GM18873 (cell line): Measurements from ENCODE around the gene TPK1.
"Not testable (repeated sequence)": the region's sequence is repeated elsewhere in the genome, so short reads cannot be mapped to it uniquely, and the experiment has no call there.

ENCODE experiments used
- ATAC-seq: cut with Tn5 transposase; IDR thresholded peaks from one replicate; pipeline ENCODE4 v1.9.1; 2021; ENCODE audit warnings: mild to moderate bottlenecking, moderate library complexity, moderate number of reproducible peaks; ENCODE audit not compliant: unreplicated experiment, low FRiP score

The TPK1 gene

GRCh38 chr7:144437370-144438191 is 398.3 kb downstream of the TPK1 start:
- no peak for ATAC-seq

- ATAC-seq = no peak
Measured at GRCh38 chr7:144436500-144436899, 399.4 kb downstream of the TPK1 start.

GRCh38 chr7:144428431-144428830 is 407.4 kb downstream of the TPK1 start:
- ATAC-seq = no peak

- ATAC-seq = not testable (repeated sequence)
Measured at GRCh38 chr7:144427539-144427938, 408.3 kb downstream of the TPK1 start.

GRCh38 chr7:144418931-144419330 is 416.9 kb downstream of the TPK1 start:
- not testable (repeated sequence) for ATAC-seq

- ATAC-seq = no peak
Measured at GRCh38 chr7:144416341-144416740, 419.5 kb downstream of the TPK1 start.

GRCh38 chr7:144415858-144416257 is 420.0 kb downstream of the TPK1 start:
- no peak for ATAC-seq

- ATAC-seq = no peak
Measured at GRCh38 chr7:144414815-144415214, 421.0 kb downstream of the TPK1 start.

- no peak for ATAC-seq
Measured at GRCh38 chr7:144410441-144410840, 425.4 kb downstream of the TPK1 start.

- no peak for ATAC-seq
Measured at GRCh38 chr7:144408121-144408520, 427.7 kb downstream of the TPK1 start.

- no peak for ATAC-seq
Measured at GRCh38 chr7:144407266-144407931, 428.5 kb downstream of the TPK1 start.

GRCh38 chr7:144404946-144405345 is 430.9 kb downstream of the TPK1 start:
- no peak for ATAC-seq

GRCh38 chr7:144403649-144404061 is 432.2 kb downstream of the TPK1 start, which contains the start of gene NOBOX:
NOBOX (minus strand) TSS chr7:144403693.
- no peak for ATAC-seq

GRCh38 chr7:144403102-144403501 is 432.8 kb downstream of the TPK1 start:
- ATAC-seq = no peak
